SK-N-MC (cell line): Measurements from ENCODE around the gene AP1M1.
A peak's percentile ranks its signal among the peaks of the same experiment; 100 is the strongest.

Experiments
- DNase-seq: peaks from one replicate; pipeline ENCODE4 v3.0.0-alpha.2; 2011; ENCODE audit warnings: low read depth, low spot score
- H3K27ac ChIP-seq: fragments of 200-600 bp; sonication (generic); 2 replicates; pipeline ENCODE4 v1.5.1; 2016; ENCODE audit warnings: mixed run types
- H3K36me3 ChIP-seq: fragments of 200-600 bp; sonication (generic); 2 replicates; pipeline ENCODE4 v1.6.1; 2017; ENCODE audit warnings: antibody characterized with exemption, low read length, mixed read lengths; ENCODE audit not compliant: insufficient read depth
- H3K4me3 ChIP-seq: fragments of 200-600 bp; sonication (generic); 2 replicates; pipeline ENCODE4 v1.5.1; 2016
- H3K9ac ChIP-seq: fragments of 200-600 bp; sonication (generic); 2 replicates; pipeline ENCODE4 v1.8.0; 2017; ENCODE audit warnings: mixed run types, mixed read lengths; ENCODE audit not compliant: insufficient read length
- H3K9me3 ChIP-seq: fragments of 200-600 bp; sonication (generic); 2 replicates; pipeline ENCODE4 v1.6.1; 2017; ENCODE audit warnings: low read depth, mild to moderate bottlenecking, antibody characterized with exemption, low read length, moderate library complexity, mixed read lengths
- EZH2 ChIP-seq: fragments of 200-600 bp; sonication (generic); IDR thresholded peaks from one replicate; pipeline ENCODE4 v1.6.1; 2017; ENCODE audit warnings: antibody characterized with exemption
- FOXP2 ChIP-seq: optimal IDR thresholded peaks from 2 replicates; pipeline ENCODE3; 2011; ENCODE audit warnings: mild to moderate bottlenecking, moderate library complexity; ENCODE audit not compliant: insufficient read depth; ENCODE audit errors: extremely low read length, control extremely low read depth
- POLR2AphosphoS5 ChIP-seq: IDR thresholded peaks from 2 replicates; pipeline ENCODE4 v1.6.1; 2012; ENCODE audit warnings: mild to moderate bottlenecking, low read depth, low read length, borderline replicate concordance

AP1M1 gene

GRCh38 chr19:16191216-16191908 lies 6.3 kb upstream of the AP1M1 start:
- Histone ChIP-seq H3K4me3 (no peak overlapping the region), H3K9ac (no peak overlapping the region), H3K9me3 (no peaks in the 10 kb centered on the region), H3K27ac (no peak overlapping the region), H3K36me3 (peaks cover 26% of the 10 kb centered on the region)
- TF ChIP-seq EZH2 (no peak), POLR2AphosphoS5 (no peak), FOXP2 (no peak)
- DNase-seq, result no peak

- TF ChIP-seq POLR2AphosphoS5 (no peak), FOXP2 (no peak), EZH2 (no peak)
- DNase-seq, result no peak
- H3K36me3 ChIP-seq, result peaks cover 19% of the 10 kb centered on the region
- H3K9me3 ChIP-seq, result no peaks in the 10 kb centered on the region
- no peak overlapping the region for H3K4me3 ChIP-seq
- H3K9ac ChIP-seq, result no peak overlapping the region
- H3K27ac ChIP-seq, result no peak overlapping the region
Measured at GRCh38 chr19:16193466-16193865, 4.2 kb upstream of the AP1M1 start.

- no peaks in the 10 kb centered on the region for H3K9me3 ChIP-seq
- H3K4me3 ChIP-seq, result peak overlapping the region; percentile 99
- H3K36me3 ChIP-seq, result no peaks in the 10 kb centered on the region; the same call in 1 of the 2 replicates
- peak overlapping the region; percentile 94 for H3K9ac ChIP-seq
- TF ChIP-seq POLR2AphosphoS5, result no peak; the same call in 1 of the 2 replicates
- DNase-seq, result no peak
- H3K27ac ChIP-seq, result peak overlapping the region; percentile 63
Measured at GRCh38 chr19:16197188-16197621, 506 bp upstream of the AP1M1 start.

GRCh38 chr19:16198370-16198651 lies 600 bp downstream of the AP1M1 start:
- Histone ChIP-seq H3K36me3 (peaks cover 8% of the 10 kb centered on the region), H3K9me3 (no peaks in the 10 kb centered on the region), H3K9ac (peak overlapping the region; percentile 94), H3K4me3 (peak overlapping the region; percentile 99), H3K27ac (no peak overlapping the region)
- DNase-seq, result no peak
- TF ChIP-seq POLR2AphosphoS5, result no peak
- TF ChIP-seq FOXP2, result no peak
- no peak for TF ChIP-seq EZH2

GRCh38 chr19:16199275-16199932 lies 1.7 kb downstream of the AP1M1 start:
- Histone ChIP-seq H3K27ac (no peak overlapping the region), H3K9me3 (no peaks in the 10 kb centered on the region), H3K9ac (no peak overlapping the region), H3K4me3 (no peak overlapping the region), H3K36me3 (peaks cover 13% of the 10 kb centered on the region)
- DNase-seq, result no peak
- TF ChIP-seq FOXP2, result no peak
- no peak for TF ChIP-seq POLR2AphosphoS5
- no peak for TF ChIP-seq EZH2

GRCh38 chr19:16200038-16201010 lies 2.6 kb downstream of the AP1M1 start:
- TF ChIP-seq FOXP2, result no peak
- no peak for TF ChIP-seq POLR2AphosphoS5
- no peak for TF ChIP-seq EZH2
- Histone ChIP-seq H3K36me3 (peaks cover 13% of the 10 kb centered on the region), H3K4me3 (no peak overlapping the region), H3K27ac (no peak overlapping the region), H3K9ac (no peak overlapping the region), H3K9me3 (no peaks in the 10 kb centered on the region)
- DNase-seq, result no peak

GRCh38 chr19:16201011-16201391 lies 3.3 kb downstream of the AP1M1 start:
- H3K9me3 ChIP-seq, result no peaks in the 10 kb centered on the region
- no peak for DNase-seq
- H3K27ac ChIP-seq, result no peak overlapping the region
- TF ChIP-seq POLR2AphosphoS5 (no peak), EZH2 (no peak), FOXP2 (no peak)
- no peak overlapping the region for H3K4me3 ChIP-seq
- no peak overlapping the region for H3K9ac ChIP-seq
- H3K36me3 ChIP-seq, result peaks cover 13% of the 10 kb centered on the region
